Activated CD4-positive, CD25-positive, alpha-beta regulatory T cell treated with anti-CD3 and anti-CD28 coated beads, Interleukin-2, amount 50 U/mL, for 16 hours (primary cell): Measurements from ENCODE around the gene CHEK1.

ENCODE experiments used
- DNase-seq: peaks from one replicate; pipeline ENCODE4 v3.0.0-alpha.2; 2020; ENCODE audit warnings: low read depth, low spot score

Gene CHEK1

GRCh38 chr11:125626288-125626950, 1.5 kb downstream of the CHEK1 start:
- no peak for DNase-seq

DNA sequence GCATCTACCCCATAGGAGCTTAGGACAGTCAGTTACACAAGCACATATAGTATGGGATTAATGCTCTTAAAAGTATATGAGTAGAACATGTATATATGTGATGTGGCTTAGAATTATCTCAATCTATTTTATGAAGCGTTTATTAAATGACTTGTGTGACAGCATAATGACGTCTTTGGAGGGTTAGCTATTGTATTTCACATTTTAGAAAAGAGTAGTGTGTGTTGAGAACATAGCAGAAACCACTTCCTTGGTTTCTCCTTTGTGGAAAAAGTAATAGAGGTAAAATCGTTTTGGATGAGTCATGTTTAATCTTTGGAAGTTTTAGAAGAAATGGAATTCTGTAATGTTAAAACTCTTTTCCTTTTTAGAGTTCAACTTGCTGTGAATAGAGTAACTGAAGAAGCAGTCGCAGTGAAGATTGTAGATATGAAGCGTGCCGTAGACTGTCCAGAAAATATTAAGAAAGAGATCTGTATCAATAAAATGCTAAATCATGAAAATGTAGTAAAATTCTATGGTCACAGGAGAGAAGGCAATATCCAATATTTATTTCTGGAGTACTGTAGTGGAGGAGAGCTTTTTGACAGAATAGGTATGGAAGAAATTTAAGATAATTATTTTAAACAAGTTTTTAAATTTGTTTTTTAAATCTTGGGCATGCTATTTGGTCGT, 2.4 kb downstream of the CHEK1 start:
- DNase-seq: no peak

DNA sequence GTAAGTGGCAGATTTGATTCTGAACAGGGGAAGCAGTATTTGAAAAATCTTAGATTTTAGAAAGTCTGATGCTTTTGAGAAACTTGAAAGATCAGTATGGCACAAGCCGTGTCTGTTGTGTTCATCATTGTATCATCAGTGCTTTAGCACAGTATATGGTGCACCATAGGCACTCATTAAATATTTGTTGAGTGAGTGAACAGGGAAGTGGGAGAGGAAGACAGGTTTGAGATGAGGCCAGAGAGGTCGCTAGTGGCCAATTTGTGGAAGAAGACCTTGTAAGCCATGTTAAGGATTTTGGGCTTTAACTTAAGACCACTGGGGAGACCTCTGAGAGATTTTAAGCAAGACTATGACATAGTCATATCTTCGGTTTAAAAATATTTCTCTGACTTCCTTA, 12.9 kb downstream of the CHEK1 start:
- DNase-seq: no peak

- no peak for DNase-seq
Measured at GRCh38 chr11:125638315-125638714, 13.4 kb downstream of the CHEK1 start.

- no peak for DNase-seq
Measured at GRCh38 chr11:125645871-125646270, 20.9 kb downstream of the CHEK1 start.

DNA sequence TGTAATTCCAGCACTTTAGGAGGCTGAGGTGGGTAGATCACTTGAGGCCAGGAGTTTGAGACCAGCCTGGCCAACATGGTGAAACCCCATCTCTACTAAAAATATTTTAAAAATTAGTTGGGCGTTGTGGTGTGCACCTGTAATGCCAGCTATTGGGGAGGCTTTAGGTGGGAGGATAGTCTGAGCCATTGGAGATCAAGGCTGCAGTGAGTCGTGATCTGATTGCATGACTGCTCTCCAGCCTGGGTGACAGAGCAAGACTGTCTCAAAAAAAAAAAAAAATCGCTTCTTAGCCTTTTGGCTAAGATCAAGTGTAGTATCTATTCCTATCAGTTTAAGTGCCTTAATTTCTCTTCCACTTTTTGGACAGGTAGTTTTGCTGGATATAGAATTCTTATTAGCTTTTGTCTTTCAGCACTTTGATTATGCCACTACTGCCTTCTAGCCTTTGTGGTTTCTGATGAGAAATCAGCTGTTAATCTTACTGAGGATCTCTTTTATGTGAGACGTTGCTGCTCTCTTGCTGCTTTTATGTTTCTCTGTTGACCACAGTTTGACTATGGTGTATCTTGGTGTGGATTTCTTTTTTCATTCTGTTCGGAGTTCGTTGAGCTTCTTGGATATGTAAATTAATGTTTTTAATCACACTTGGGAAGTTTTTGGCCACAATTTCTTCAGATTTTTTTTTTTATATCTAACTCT, 24.7 kb downstream of the CHEK1 start:
- DNase-seq: no peak

DNA sequence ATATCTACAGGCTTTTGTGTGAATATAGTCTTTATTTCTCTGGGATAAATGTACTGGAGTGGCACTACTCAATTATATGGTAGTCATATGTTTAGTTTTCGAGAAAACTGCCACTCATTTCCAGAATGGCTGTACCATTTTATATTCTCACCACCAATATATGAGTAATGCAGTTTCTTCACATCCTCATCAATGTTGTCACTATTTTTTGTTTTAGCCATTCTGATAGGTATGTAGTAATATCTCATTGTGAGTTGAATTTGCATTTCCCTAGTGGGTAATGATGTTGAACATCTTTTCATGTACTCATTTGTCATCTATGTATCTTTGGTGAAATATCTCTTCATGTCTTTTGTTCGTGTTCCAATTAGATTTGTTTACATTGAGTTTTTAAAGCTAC, 37.7 kb downstream of the CHEK1 start:
- no peak for DNase-seq

GRCh38 chr11:125663910-125664309, 38.9 kb downstream of the CHEK1 start:
- DNase-seq: no peak

DNA sequence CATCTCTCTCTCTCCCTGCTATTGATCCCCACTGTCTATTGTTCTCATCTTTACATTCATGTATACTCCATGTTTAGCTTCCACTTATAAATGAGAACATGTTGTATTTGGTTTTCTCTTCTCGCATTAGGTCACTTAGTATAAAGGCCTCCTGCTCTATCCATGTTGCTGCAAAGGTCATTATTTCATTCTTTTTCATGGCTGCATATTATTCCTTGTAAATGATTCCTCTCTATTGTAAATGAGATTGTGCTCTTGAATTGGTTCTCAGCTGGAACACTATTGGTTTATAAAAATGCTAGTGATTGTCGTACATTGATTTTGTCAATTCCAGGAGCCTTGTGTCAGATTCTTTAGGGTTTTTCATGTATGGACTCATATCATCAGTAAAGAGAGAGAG, 42.2 kb downstream of the CHEK1 start:
- no peak for DNase-seq

DNA sequence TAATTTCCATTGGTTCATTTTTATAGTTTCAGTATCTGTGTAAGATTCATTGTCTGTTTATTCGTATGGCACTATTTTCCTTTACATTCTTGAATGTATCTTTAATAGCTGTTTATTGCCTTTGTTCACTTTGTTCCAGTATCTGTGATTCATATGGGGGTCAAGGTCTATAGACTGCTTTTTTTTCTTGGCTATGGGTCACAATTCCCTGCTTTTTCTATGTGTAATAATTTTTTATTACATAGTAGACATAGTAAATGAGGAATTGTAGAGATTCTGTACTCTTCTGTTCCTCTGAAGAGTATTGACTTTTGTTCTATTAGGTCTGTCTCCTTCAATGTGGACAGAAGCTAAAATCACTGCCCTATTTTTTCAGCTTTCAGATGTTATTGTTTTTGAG, 45.2 kb downstream of the CHEK1 start:
- no peak for DNase-seq

DNA sequence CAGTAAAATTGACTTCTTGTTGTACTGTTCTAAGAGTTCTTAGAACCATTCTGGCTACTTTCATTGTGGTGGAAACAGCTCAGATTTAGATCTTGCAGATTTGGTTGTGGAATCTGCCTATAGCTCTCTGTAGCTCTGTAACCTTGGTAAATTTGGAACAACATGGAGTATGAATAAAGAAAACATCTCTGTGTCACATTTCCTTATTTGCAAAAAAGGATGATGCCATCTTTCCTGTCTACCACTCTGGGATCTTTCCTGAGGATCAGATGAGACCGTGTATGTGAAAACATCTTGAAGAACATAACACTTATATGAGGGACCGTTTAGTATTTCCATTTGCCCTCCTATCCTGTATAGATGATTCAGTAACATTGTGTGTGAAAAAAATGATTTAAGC, 46.6 kb downstream of the CHEK1 start:
- no peak for DNase-seq

DNA sequence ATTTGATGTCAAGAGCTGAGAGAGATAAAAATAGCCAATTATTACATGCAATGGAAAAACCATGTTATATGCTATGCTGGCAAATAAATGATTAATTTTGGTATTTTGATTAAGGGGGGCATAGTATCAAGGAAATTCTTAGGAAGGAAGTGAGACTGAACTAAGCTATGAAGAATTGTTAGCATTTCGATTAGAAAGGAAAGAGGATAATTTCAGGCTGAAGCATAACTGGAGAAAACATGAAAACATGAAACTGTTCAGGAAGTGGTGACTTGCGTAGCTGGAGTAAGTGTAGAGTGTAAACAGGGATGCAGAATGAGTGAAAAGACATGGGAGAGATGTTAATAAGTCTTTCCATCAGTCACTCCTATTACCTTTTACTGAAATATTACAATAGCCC, 49.2 kb downstream of the CHEK1 start:
- DNase-seq: no peak

DNA sequence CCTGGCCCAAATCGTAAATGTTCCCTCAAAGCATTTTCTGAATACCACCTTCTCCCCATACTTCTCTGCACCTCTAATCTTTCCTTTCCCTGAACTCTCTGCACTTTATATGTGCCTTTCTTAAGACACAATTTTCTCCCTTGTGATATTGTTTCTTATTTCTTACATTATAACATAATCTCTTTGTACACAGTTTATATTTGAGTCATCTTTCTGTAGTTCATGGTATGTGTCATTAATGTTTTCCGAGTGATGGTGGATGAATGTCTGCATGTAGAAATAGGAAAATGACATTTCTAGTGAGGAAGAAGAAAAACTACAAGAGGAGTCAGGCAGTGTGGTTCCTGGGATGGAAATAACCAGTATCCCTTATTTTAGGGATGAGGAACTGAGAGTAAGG, 50.2 kb downstream of the CHEK1 start:
- DNase-seq: no peak

DNA sequence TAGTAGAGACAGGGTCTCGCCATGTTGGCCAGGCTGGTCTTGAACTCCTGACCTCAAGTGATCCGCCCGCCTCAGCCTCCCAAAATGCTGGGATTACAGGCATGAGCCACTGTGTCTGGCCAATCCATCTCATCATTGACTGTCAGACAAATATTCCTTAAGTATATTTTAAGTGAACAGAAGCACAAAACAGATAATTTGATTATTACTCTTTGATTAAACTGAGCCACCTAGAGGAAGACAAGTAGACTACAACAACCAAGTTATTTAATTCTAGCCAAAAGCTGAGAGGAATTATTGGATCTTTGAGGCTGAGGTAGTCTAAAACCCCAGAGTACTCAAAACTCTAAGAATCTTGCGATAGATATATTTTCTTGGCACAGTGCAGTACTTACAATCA, 54.4 kb downstream of the CHEK1 start:
- DNase-seq: no peak

DNA sequence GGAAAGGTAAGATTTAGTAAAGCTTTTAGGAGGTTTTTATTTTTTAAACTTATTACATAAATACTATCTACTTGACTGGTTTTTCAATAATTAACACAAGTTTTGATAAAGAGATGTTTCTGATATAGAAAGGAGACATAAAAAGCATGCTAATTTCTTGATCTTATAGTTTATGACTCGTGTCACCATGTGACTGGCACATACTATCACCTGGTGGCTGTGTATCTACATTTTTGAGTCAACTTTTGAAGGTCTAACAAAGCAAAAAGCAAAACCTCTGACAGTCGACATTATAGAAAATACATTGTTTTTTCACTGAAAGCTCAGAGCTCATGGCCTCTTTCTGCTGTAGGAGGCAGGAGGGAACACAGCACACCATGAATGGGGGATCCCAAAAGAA, 54.9 kb downstream of the CHEK1 start:
- no peak for DNase-seq

DNA sequence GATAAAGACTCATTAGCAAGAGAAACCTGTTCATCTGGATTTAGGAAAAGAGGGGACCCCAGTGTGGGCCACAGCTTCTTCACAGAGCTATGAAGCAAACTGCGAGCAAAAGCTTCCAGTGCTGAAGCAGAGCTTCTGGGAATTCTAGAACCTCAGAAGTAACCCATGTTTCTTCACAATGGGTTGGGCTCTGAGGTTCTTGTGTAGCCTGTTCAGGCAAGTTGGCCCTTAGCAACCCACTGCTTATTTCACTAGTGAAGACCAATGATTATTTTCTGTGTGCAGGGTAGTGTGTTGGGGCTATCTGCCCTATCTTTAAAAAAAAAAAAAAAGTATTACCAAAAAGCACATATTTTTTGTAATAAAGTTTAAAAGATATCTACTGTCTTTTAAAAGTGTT, 55.8 kb downstream of the CHEK1 start, which contains the start of gene ACRV1:
TSS of gene ACRV1 (minus strand) at position 101 of the 400 bp plus-strand sequence. CDS start at position 34, 67 bp downstream.
- no peak for DNase-seq

DNA sequence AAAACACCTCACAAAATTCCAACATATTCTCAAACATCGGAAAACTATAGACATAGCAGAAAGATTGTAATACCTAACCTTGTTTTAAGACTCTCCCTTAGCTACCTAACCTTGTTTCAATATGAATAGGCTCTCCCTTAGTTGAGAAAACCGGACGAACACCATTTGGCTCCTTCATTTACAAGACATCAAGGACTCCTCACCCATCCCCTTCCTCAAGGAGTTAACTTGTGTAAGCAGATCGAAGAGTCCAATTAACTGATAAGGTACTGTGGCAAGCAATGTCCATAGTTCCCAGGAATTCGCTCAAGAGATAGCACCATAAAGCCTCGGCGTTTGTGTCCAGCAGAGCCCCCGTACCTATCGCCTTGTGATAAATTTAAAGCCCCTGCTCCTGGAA, 60.3 kb downstream of the CHEK1 start:
- DNase-seq: no peak

GRCh38 chr11:125688066-125688465, 63.1 kb downstream of the CHEK1 start:
- DNase-seq: no peak

GRCh38 chr11:125688632-125689031, 63.7 kb downstream of the CHEK1 start:
- DNase-seq: no peak

GRCh38 chr11:125689274-125689859, 64.4 kb downstream of the CHEK1 start:
- DNase-seq: no peak

DNA sequence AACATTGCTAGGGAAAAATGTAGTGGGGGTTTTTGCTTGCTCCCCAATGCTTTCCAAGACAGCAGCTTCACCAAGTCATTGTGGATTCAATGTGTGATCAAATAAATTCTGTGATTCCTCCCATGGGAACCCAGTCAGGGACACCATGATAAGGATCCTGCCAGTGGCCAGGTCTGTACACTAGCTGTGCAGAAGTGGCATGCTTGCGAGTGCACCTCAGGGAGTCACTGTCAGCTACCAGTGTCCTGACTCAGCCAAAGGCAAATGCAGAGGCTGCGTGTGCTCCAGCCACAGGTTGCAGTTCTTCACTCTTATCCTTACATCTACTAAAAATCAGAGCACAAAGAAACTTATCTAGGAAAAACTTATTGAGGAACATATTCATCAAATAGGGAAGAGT, 65.0 kb downstream of the CHEK1 start:
- DNase-seq: no peak

DNA sequence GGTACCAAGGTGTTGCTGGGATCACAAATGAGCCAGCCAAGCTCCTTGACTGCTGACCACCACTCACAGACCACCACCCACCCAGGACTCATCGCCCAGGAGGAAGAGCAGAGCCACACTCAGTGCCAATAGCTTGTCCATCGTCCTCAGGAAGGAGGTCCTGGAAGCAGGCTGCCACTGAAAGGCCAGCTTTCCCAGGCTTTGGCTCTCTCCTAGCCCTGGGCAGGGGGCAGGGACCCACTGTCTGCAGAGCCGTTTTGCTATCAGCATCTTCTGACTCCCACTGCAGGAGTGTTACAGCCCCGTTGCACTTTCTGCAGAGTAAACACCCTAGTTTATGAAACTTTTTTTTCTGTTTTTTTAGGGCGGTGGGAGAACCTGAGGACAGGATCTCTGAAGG, 67.9 kb downstream of the CHEK1 start:
- no peak for DNase-seq

- DNase-seq: no peak
Measured at GRCh38 chr11:125694951-125695350, 70.0 kb downstream of the CHEK1 start.
